ENCODE data around the gene EMC8.

Gene EMC8

GRCh38 chr16:85729452-85730185, 69.7 kb downstream of the EMC8 start:
- H3K27ac ChIP-seq (ENCODE audit: low read depth, low read length), result no peak overlapping the region
- no peaks in the 10 kb centered on the region for H3K79me2 ChIP-seq (ENCODE audit: insufficient read depth, low read length)
- TF ChIP-seq EZH2phosphoT487 (conservative IDR thresholded peaks at IDR 0.05; ENCODE audit: low read length) (no peak), CTCF (IDR thresholded peaks at IDR 0.05; ENCODE audit: insufficient read depth, low read length, poor library complexity, severe bottlenecking) (no peak)
- H3K9me3 ChIP-seq (ENCODE audit: insufficient read depth, low read length), result no peaks in the 10 kb centered on the region
- no peaks in the 10 kb centered on the region for H3K36me3 ChIP-seq (ENCODE audit: low read length)
- no peaks in the 10 kb centered on the region; the same call in 1 of the 2 replicates for H4K20me1 ChIP-seq (ENCODE audit: low read depth, low read length)
- no peak overlapping the region for H3K4me2 ChIP-seq (ENCODE audit: low read depth, low read length, poor library complexity, severe bottlenecking)
- no peak overlapping the region for H2AFZ ChIP-seq (ENCODE audit: low read depth, low read length, severe bottlenecking)
- H3F3A ChIP-seq (ENCODE audit: insufficient read depth), result no peaks in the 10 kb centered on the region
- no peak overlapping the region for H3K4me3 ChIP-seq (ENCODE audit: insufficient read depth, low read length, poor library complexity, severe bottlenecking)
- H3K9ac ChIP-seq (ENCODE audit: low read length), result no peak overlapping the region
- no peaks in the 10 kb centered on the region for H3K27me3 ChIP-seq (ENCODE audit: low read length)
- H3K9me2 ChIP-seq (replicated peaks; ENCODE audit: insufficient read depth, low read length), result no peaks in the 10 kb centered on the region

- H3K9me3 ChIP-seq (ENCODE audit: insufficient read depth, low read length), result no peaks in the 10 kb centered on the region
- H2AFZ ChIP-seq (ENCODE audit: low read depth, low read length, severe bottlenecking), result no peak overlapping the region
- H3K9ac ChIP-seq (ENCODE audit: low read length), result no peak overlapping the region
- H3F3A ChIP-seq (ENCODE audit: insufficient read depth), result no peaks in the 10 kb centered on the region
- H4K20me1 ChIP-seq (ENCODE audit: low read depth, low read length), result no peaks in the 10 kb centered on the region; the same call in 1 of the 2 replicates
- no peaks in the 10 kb centered on the region for H3K27me3 ChIP-seq (ENCODE audit: low read length)
- H3K27ac ChIP-seq (ENCODE audit: low read depth, low read length), result no peak overlapping the region
- no peak overlapping the region for H3K4me2 ChIP-seq (ENCODE audit: low read depth, low read length, poor library complexity, severe bottlenecking)
- H3K36me3 ChIP-seq (ENCODE audit: low read length), result no peaks in the 10 kb centered on the region
- TF ChIP-seq CTCF (IDR thresholded peaks at IDR 0.05; ENCODE audit: insufficient read depth, low read length, poor library complexity, severe bottlenecking), result no peak
- TF ChIP-seq EZH2phosphoT487 (conservative IDR thresholded peaks at IDR 0.05; ENCODE audit: low read length), result no peak
- H3K4me3 ChIP-seq (ENCODE audit: insufficient read depth, low read length, poor library complexity, severe bottlenecking), result no peak overlapping the region
- H3K9me2 ChIP-seq (replicated peaks; ENCODE audit: insufficient read depth, low read length), result no peaks in the 10 kb centered on the region
- H3K79me2 ChIP-seq (ENCODE audit: insufficient read depth, low read length), result no peaks in the 10 kb centered on the region
These were observed 70.5 kb downstream of the EMC8 start for GRCh38 chr16:85728879-85729278.
